ENCODE results near the gene KRT3.
"Not testable (repeated sequence)": the region's sequence is repeated elsewhere in the genome, so short reads cannot be mapped to it uniquely, and the experiment has no call there.

KRT3 gene

GRCh38 chr12:52763991-52764390 lies 31.9 kb downstream of the KRT3 start:
- H3K4ac ChIP-seq (ENCODE audit: low read depth in 1 of 2, low read length in 2 of 2) = no peak overlapping the region
- no peak for DNase-seq
- no peak overlapping the region for H2AFZ ChIP-seq (ENCODE audit: low read depth, low read length)
- H2AK5ac ChIP-seq (ENCODE audit: low read length, severe bottlenecking) = no peak overlapping the region
- no peak overlapping the region for H2BK5ac ChIP-seq (ENCODE audit: low read depth, low read length, poor library complexity, severe bottlenecking)
- WGBS = 78% methylated on average over 2 of the region's 2 CpGs
- peaks cover 23% of the 10 kb centered on the region for H3K9me3 ChIP-seq (ENCODE audit: control insufficient read depth, low read length)
- H4K8ac ChIP-seq (ENCODE audit: low read length) = no peak overlapping the region
- no peak overlapping the region for H3K27ac ChIP-seq (ENCODE audit: low read length, poor library complexity, severe bottlenecking)
- H3K27me3 ChIP-seq (ENCODE audit: control insufficient read depth in 1 of 2, insufficient read depth in 1 of 2, low read length in 2 of 2) = peaks cover 32 to 50% of the 10 kb centered on the region in 2 experiments
- no peak overlapping the region for H3K14ac ChIP-seq (ENCODE audit: low read length in 2 of 2)
- no peaks in the 10 kb centered on the region for H3K79me1 ChIP-seq (replicated peaks; ENCODE audit: low read length, poor library complexity, severe bottlenecking)
- no peak overlapping the region for H3K4me2 ChIP-seq (ENCODE audit: low read length, poor library complexity, severe bottlenecking)
- H3K4me3 ChIP-seq (ENCODE audit: insufficient read depth in 1 of 2, low read depth in 1 of 2, low read length in 2 of 2) = no peak overlapping the region
- H3K36me3 ChIP-seq (ENCODE audit: control insufficient read depth in 1 of 2, insufficient read depth in 2 of 2, low read depth in 1 of 2, low read length in 2 of 2) = no peaks in the 10 kb centered on the region
- no peak overlapping the region for H3K18ac ChIP-seq (ENCODE audit: low read depth in 1 of 2, low read length in 2 of 2)
- no peak overlapping the region for H3K23ac ChIP-seq (ENCODE audit: low read length in 2 of 2)
- no peak overlapping the region for H3K9ac ChIP-seq (ENCODE audit: low read length)
- no peak overlapping the region for H2BK15ac ChIP-seq (ENCODE audit: low read depth, poor library complexity, severe bottlenecking)
- no peaks in the 10 kb centered on the region for H3K4me1 ChIP-seq (ENCODE audit: control insufficient read depth, insufficient read depth, low read depth, low read length)
- no peak overlapping the region for H2BK120ac ChIP-seq (ENCODE audit: low read depth, low read length)
- no peak overlapping the region for H2BK12ac ChIP-seq (ENCODE audit: low read length in 2 of 2)
- H4K91ac ChIP-seq (ENCODE audit: low read length) = no peak overlapping the region

- no peak overlapping the region for H2BK120ac ChIP-seq (ENCODE audit: low read depth, low read length)
- peaks cover 32% of the 10 kb centered on the region for H3K9me3 ChIP-seq (ENCODE audit: control insufficient read depth, low read length)
- H2AK5ac ChIP-seq (ENCODE audit: low read length, severe bottlenecking) = no peak overlapping the region
- H3K27me3 ChIP-seq (ENCODE audit: control insufficient read depth in 1 of 2, insufficient read depth in 1 of 2, low read length in 2 of 2) = peaks cover 32 to 52% of the 10 kb centered on the region in 2 experiments
- H2BK15ac ChIP-seq (ENCODE audit: low read depth, poor library complexity, severe bottlenecking) = no peak overlapping the region
- no peak overlapping the region for H2BK12ac ChIP-seq (ENCODE audit: low read length in 2 of 2)
- H2AFZ ChIP-seq (ENCODE audit: low read depth, low read length) = no peak overlapping the region
- H3K4ac ChIP-seq (ENCODE audit: low read depth in 1 of 2, low read length in 2 of 2) = no peak overlapping the region
- no peak overlapping the region for H2BK5ac ChIP-seq (ENCODE audit: low read depth, low read length, poor library complexity, severe bottlenecking)
- no peak overlapping the region for H3K27ac ChIP-seq (ENCODE audit: low read length, poor library complexity, severe bottlenecking)
- H3K79me1 ChIP-seq (replicated peaks; ENCODE audit: low read length, poor library complexity, severe bottlenecking) = no peaks in the 10 kb centered on the region
- H3K18ac ChIP-seq (ENCODE audit: low read depth in 1 of 2, low read length in 2 of 2) = no peak overlapping the region
- H4K8ac ChIP-seq (ENCODE audit: low read length) = no peak overlapping the region
- H3K4me3 ChIP-seq (ENCODE audit: insufficient read depth in 1 of 2, low read depth in 1 of 2, low read length in 2 of 2) = no peak overlapping the region
- H3K14ac ChIP-seq (ENCODE audit: low read length in 2 of 2) = no peak overlapping the region
- H3K9ac ChIP-seq (ENCODE audit: low read length) = no peak overlapping the region
- DNase-seq = no peak
- no peak overlapping the region for H3K23ac ChIP-seq (ENCODE audit: low read length in 2 of 2)
- H3K4me2 ChIP-seq (ENCODE audit: low read length, poor library complexity, severe bottlenecking) = no peak overlapping the region
- no peaks in the 10 kb centered on the region for H3K4me1 ChIP-seq (ENCODE audit: control insufficient read depth, insufficient read depth, low read depth, low read length)
- no peaks in the 10 kb centered on the region for H3K36me3 ChIP-seq (ENCODE audit: control insufficient read depth in 1 of 2, insufficient read depth in 2 of 2, low read depth in 1 of 2, low read length in 2 of 2)
- WGBS = 74% methylated on average over 9 of the region's 9 CpGs
- no peak overlapping the region for H4K91ac ChIP-seq (ENCODE audit: low read length)
These were observed 32.8 kb downstream of the KRT3 start for GRCh38 chr12:52763036-52763659.

GRCh38 chr12:52761802-52762201 lies 34.1 kb downstream of the KRT3 start:
- no peak for DNase-seq
- H3K9ac ChIP-seq (ENCODE audit: low read length) = no peak overlapping the region
- no peak overlapping the region for H3K4ac ChIP-seq (ENCODE audit: low read depth in 1 of 2, low read length in 2 of 2)
- no peak overlapping the region for H3K4me2 ChIP-seq (ENCODE audit: low read length, poor library complexity, severe bottlenecking)
- no peak overlapping the region for H3K14ac ChIP-seq (ENCODE audit: low read length in 2 of 2)
- H3K27me3 ChIP-seq (ENCODE audit: control insufficient read depth in 1 of 2, insufficient read depth in 1 of 2, low read length in 2 of 2) = peaks cover 21 to 47% of the 10 kb centered on the region in 2 experiments
- H3K27ac ChIP-seq (ENCODE audit: low read length, poor library complexity, severe bottlenecking) = no peak overlapping the region
- no peaks in the 10 kb centered on the region for H3K79me1 ChIP-seq (replicated peaks; ENCODE audit: low read length, poor library complexity, severe bottlenecking)
- H3K4me1 ChIP-seq (ENCODE audit: control insufficient read depth, insufficient read depth, low read depth, low read length) = no peaks in the 10 kb centered on the region
- H3K36me3 ChIP-seq (ENCODE audit: control insufficient read depth in 1 of 2, insufficient read depth in 2 of 2, low read depth in 1 of 2, low read length in 2 of 2) = no peaks in the 10 kb centered on the region
- H3K18ac ChIP-seq (ENCODE audit: low read depth in 1 of 2, low read length in 2 of 2) = no peak overlapping the region
- H3K23ac ChIP-seq (ENCODE audit: low read length in 2 of 2) = no peak overlapping the region
- H4K91ac ChIP-seq (ENCODE audit: low read length) = no peak overlapping the region
- H3K9me3 ChIP-seq (ENCODE audit: control insufficient read depth, low read length) = peaks cover 38% of the 10 kb centered on the region
- 86% methylated on average over 2 of the region's 2 CpGs for WGBS
- H2BK15ac ChIP-seq (ENCODE audit: low read depth, poor library complexity, severe bottlenecking) = no peak overlapping the region
- H4K8ac ChIP-seq (ENCODE audit: low read length) = no peak overlapping the region
- no peak overlapping the region for H2AK5ac ChIP-seq (ENCODE audit: low read length, severe bottlenecking)
- H2BK12ac ChIP-seq (ENCODE audit: low read length in 2 of 2) = no peak overlapping the region
- H2AFZ ChIP-seq (ENCODE audit: low read depth, low read length) = no peak overlapping the region
- no peak overlapping the region for H2BK120ac ChIP-seq (ENCODE audit: low read depth, low read length)
- H2BK5ac ChIP-seq (ENCODE audit: low read depth, low read length, poor library complexity, severe bottlenecking) = no peak overlapping the region
- no peak overlapping the region for H3K4me3 ChIP-seq (ENCODE audit: insufficient read depth in 1 of 2, low read depth in 1 of 2, low read length in 2 of 2)

- not testable (repeated sequence) for H3K9ac ChIP-seq (ENCODE audit: low read length); DNase-seq; H3K23ac ChIP-seq (ENCODE audit: low read length in 2 of 2); H3K4me2 ChIP-seq (ENCODE audit: low read length, poor library complexity, severe bottlenecking); H3K79me1 ChIP-seq (replicated peaks; ENCODE audit: low read length, poor library complexity, severe bottlenecking); H3K4me3 ChIP-seq (ENCODE audit: insufficient read depth in 1 of 2, low read depth in 1 of 2, low read length in 2 of 2); H2AK5ac ChIP-seq (ENCODE audit: low read length, severe bottlenecking); H2BK120ac ChIP-seq (ENCODE audit: low read depth, low read length); H3K27ac ChIP-seq (ENCODE audit: low read length, poor library complexity, severe bottlenecking); H4K91ac ChIP-seq (ENCODE audit: low read length); H2BK12ac ChIP-seq (ENCODE audit: low read length in 2 of 2); H2AFZ ChIP-seq (ENCODE audit: low read depth, low read length); H3K4me1 ChIP-seq (ENCODE audit: control insufficient read depth, insufficient read depth, low read depth, low read length); H3K36me3 ChIP-seq (ENCODE audit: control insufficient read depth in 1 of 2, insufficient read depth in 2 of 2, low read depth in 1 of 2, low read length in 2 of 2); H4K8ac ChIP-seq (ENCODE audit: low read length); H2BK5ac ChIP-seq (ENCODE audit: low read depth, low read length, poor library complexity, severe bottlenecking); H3K4ac ChIP-seq (ENCODE audit: low read depth in 1 of 2, low read length in 2 of 2); H3K18ac ChIP-seq (ENCODE audit: low read depth in 1 of 2, low read length in 2 of 2); H3K14ac ChIP-seq (ENCODE audit: low read length in 2 of 2); H2BK15ac ChIP-seq (ENCODE audit: low read depth, poor library complexity, severe bottlenecking)
- H3K27me3 ChIP-seq (ENCODE audit: control insufficient read depth in 1 of 2, insufficient read depth in 1 of 2, low read length in 2 of 2) = peaks cover 17 to 47% of the 10 kb centered on the region in 2 experiments
- WGBS = 82% methylated on average over 7 of the region's 8 CpGs
- peaks cover 38% of the 10 kb centered on the region for H3K9me3 ChIP-seq (ENCODE audit: control insufficient read depth, low read length)
These were observed 34.7 kb downstream of the KRT3 start for GRCh38 chr12:52761218-52761617.
